ENCODE data around the gene NDFIP2. TPM values are rescaled to one million over a fixed set of nuclear protein-coding genes. Genes with fewer than 3 reads are reported as not detected.

NDFIP2 gene
- total and polyA plus RNA-seq, 3 donors from 2014 or later: 25.3 to 56.1 (median 33.8) TPM

DNA sequence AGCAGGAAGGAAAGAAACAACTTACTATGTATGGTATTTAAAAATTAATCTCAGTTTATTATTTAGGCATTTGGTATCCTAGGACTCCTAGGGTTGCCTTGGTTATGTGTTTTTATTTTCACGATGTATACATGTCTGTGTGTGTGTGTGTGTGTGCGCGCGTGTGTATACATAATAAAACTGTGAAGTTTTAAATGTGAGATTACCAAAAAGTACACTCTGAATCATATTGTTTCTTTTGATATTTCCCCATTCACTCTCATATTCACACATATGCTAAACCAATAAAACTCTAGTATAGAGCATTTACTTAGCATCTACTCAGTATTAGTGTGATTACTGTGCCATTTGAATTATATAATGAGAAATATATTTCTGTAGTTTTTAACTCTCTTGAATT, 30.8 kb upstream of the NDFIP2 start:
- Histone ChIP-seq H3K27ac (no peak overlapping the region), H3K9me3 (no peaks in the 10 kb centered on the region), H3K27me3 (no peaks in the 10 kb centered on the region), H3K4me1 (no peaks in the 10 kb centered on the region), H3K36me3 (ENCODE audit: low read depth, missing control alignments) (no peaks in the 10 kb centered on the region), H3K4me3 (no peak overlapping the region)
- no peak for DNase-seq
- TF ChIP-seq CTCF (IDR thresholded peaks at IDR 0.05): no peak
- no peak for TF ChIP-seq POLR2A (IDR thresholded peaks at IDR 0.05)
- intact Hi-C loops (cut with DNase I; ENCODE audit: low total_unique reads): no loop called here
- WGBS, 2 donors: 88 to 96% methylated on average over 4 of the region's 4 CpGs

- H3K9me3 ChIP-seq: no peaks in the 10 kb centered on the region
- no peaks in the 10 kb centered on the region for H3K27me3 ChIP-seq
- intact Hi-C loops (cut with DNase I; ENCODE audit: low total_unique reads): no loop called here
- DNase-seq: no peak
- 49 to 54% methylated on average over 3 of the region's 3 CpGs for WGBS, 2 donors
- H3K4me3 ChIP-seq: no peak overlapping the region
- TF ChIP-seq CTCF (IDR thresholded peaks at IDR 0.05) (no peak), POLR2A (IDR thresholded peaks at IDR 0.05) (no peak)
- H3K36me3 ChIP-seq (ENCODE audit: low read depth, missing control alignments): no peaks in the 10 kb centered on the region
- H3K27ac ChIP-seq: no peak overlapping the region
- H3K4me1 ChIP-seq: no peaks in the 10 kb centered on the region
These were observed 29.4 kb upstream of the NDFIP2 start for GRCh38 chr13:79451500-79451962.

GRCh38 chr13:79452239-79452913, 28.6 kb upstream of the NDFIP2 start:
- no peak for DNase-seq
- Histone ChIP-seq H3K27ac (no peak overlapping the region), H3K36me3 (ENCODE audit: low read depth, missing control alignments) (no peaks in the 10 kb centered on the region), H3K4me1 (no peaks in the 10 kb centered on the region), H3K27me3 (no peaks in the 10 kb centered on the region), H3K9me3 (no peaks in the 10 kb centered on the region), H3K4me3 (no peak overlapping the region)
- 50 to 55% methylated on average over 3 of the region's 3 CpGs for WGBS, 2 donors
- TF ChIP-seq CTCF (IDR thresholded peaks at IDR 0.05): no peak
- TF ChIP-seq POLR2A (IDR thresholded peaks at IDR 0.05): no peak
- intact Hi-C loops (cut with DNase I; ENCODE audit: low total_unique reads): no loop called here

DNA sequence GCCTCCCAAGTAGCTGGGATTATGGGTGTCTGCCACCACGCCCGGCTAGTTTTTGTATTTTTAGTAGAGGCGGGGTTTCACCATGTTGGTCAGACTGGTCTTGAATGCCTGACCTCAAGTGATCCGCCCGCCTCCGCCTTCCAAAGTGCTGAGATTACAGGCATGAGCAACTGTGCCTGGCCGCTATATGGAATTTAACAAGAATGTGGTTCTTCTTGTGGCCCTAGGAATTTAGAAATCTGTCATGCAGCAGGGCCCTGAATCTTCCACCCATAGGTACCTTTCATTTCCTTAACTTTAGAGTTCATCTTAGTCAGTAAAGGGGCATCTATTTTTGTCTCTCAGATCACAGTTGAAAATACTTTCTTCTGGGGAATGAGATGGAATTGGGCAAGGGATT, 25.6 kb upstream of the NDFIP2 start:
- Histone ChIP-seq H3K27me3 (no peaks in the 10 kb centered on the region), H3K27ac (no peak overlapping the region), H3K9me3 (no peaks in the 10 kb centered on the region), H3K4me3 (no peak overlapping the region), H3K4me1 (no peaks in the 10 kb centered on the region), H3K36me3 (ENCODE audit: low read depth, missing control alignments) (no peaks in the 10 kb centered on the region)
- intact Hi-C loops (cut with DNase I; ENCODE audit: low total_unique reads): no loop called here
- 93 to 95% methylated on average over 7 of the region's 7 CpGs for WGBS, 2 donors
- TF ChIP-seq POLR2A (IDR thresholded peaks at IDR 0.05) (no peak), CTCF (IDR thresholded peaks at IDR 0.05) (no peak)
- DNase-seq: no peak

DNA sequence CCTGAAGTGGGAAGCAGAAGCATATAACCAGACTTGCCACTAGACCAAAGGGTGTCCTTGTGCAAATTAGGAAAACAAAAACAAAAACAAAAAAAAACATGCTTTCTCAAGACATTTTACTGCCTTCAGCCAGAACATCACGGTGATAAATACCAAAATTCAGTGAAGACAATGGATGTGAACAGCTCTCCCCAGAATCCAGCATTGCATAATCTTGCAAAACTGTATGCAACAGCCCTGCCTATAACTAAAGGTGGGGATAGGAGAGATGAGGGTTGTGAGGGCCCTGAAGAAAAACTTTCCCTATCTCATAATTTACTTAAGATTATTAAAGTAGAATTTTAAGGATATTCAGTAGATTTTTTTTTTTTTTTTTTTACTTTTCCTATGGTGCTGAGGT, 24.9 kb upstream of the NDFIP2 start:
- WGBS, 2 donors: 81 to 88% methylated on average over 1 of the region's 1 CpG
- no peak for DNase-seq
- TF ChIP-seq POLR2A (IDR thresholded peaks at IDR 0.05): no peak
- TF ChIP-seq CTCF (IDR thresholded peaks at IDR 0.05): no peak
- H3K4me1 ChIP-seq: no peaks in the 10 kb centered on the region
- H3K27me3 ChIP-seq: no peaks in the 10 kb centered on the region
- intact Hi-C loops (cut with DNase I; ENCODE audit: low total_unique reads): no loop called here
- no peak overlapping the region for H3K4me3 ChIP-seq
- H3K9me3 ChIP-seq: no peaks in the 10 kb centered on the region
- H3K36me3 ChIP-seq (ENCODE audit: low read depth, missing control alignments): no peaks in the 10 kb centered on the region
- H3K27ac ChIP-seq: no peak overlapping the region
